ENCODE data around the gene GSDMA.

The GSDMA gene, protein sequence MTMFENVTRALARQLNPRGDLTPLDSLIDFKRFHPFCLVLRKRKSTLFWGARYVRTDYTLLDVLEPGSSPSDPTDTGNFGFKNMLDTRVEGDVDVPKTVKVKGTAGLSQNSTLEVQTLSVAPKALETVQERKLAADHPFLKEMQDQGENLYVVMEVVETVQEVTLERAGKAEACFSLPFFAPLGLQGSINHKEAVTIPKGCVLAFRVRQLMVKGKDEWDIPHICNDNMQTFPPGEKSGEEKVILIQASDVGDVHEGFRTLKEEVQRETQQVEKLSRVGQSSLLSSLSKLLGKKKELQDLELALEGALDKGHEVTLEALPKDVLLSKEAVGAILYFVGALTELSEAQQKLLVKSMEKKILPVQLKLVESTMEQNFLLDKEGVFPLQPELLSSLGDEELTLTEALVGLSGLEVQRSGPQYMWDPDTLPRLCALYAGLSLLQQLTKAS
- 0.18 to 1.1 (median 0.96) reads per million in 3 experiments for total RNA-seq

DNA sequence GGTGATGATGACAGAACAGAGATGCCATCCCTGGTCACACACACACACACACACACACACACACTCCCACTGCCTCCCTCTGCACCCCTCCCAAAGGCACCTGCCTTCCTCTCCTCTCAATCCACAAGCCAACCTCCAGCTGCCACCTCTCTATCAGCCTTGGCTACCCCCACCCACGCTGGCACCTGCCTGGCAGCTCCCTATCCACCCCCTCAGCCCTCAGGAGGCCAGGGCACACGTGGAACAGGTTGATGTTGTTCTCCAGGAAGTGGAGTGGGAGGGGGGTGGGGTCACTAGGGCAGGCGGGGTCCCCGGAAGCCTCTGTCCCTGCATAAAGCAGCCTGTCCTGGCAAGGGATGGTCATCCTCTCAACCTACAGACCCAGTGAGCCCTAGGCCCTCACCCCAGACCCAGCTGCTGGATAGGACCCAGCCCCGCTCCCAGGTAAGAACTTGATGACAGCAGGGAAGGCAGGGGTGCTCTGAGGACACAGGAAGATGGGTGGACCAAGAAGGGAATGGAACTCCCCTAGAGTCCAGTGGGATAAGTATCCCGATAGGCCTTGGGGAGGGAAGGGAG, at the start of gene GSDMA:
TSS of gene GSDMA (plus strand) at position 363 of the 579 bp plus-strand sequence. CDS start 2,684 bp downstream, outside the sequence.
- DNase-seq: no peak

DNA sequence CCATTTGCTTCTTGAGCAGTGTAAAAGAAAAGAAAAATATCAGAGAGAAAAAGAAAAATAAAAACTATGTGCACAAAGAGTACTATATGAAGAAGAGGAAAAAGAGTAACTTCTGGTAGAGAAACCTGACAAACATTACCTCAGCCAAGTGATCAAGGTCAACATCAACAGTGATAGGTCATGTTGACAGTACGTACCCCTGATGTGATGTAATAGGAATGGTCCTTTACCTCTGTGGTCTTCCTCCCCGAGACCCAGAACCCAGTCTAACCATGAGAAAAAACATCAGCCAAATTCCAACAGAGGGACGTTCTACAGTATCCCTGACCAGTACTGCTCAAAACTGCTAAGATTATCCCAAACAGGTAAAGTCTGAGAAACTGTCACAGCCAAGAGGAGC, 48.8 kb upstream of the GSDMA start:
- no peak for DNase-seq

DNA sequence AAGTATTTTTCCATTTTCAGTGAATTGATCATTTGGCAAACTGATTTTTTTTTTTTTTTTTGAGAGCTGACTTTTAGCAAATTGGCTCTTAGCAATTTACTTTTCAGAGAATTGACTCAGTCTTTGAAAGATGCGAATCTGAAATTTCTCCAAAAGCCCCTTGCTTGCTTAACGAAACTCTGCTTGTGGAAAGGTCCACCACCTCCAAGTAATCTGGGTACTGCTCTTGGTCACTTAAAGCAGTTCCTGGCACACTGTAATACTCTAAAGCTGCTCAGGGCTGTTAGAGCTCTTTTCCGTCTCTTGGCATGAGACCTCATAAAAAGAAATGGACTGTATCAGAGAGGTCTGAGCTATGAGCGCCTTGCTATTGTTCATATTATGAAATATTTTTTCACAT, 47.2 kb upstream of the GSDMA start:
- DNase-seq: no peak

DNA sequence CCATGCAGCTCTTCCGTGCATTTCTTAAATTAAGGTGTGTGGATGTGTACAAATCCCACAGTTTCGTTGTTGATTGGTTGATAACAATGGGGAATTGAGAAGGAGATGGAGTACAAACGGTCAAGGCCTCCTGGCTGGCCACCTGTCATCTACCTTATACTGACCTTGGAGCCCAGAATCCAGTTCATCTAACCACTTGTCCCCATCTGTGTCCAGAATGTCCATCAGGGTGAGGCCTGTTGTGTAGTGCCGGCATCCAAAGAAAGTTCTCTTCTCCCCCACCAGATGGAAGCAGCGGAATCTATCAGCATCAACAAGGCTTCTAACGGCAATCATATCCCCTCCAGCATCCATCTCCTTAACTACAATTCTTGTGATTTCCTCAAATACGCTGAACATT, 45.9 kb upstream of the GSDMA start:
- no peak for DNase-seq

DNA sequence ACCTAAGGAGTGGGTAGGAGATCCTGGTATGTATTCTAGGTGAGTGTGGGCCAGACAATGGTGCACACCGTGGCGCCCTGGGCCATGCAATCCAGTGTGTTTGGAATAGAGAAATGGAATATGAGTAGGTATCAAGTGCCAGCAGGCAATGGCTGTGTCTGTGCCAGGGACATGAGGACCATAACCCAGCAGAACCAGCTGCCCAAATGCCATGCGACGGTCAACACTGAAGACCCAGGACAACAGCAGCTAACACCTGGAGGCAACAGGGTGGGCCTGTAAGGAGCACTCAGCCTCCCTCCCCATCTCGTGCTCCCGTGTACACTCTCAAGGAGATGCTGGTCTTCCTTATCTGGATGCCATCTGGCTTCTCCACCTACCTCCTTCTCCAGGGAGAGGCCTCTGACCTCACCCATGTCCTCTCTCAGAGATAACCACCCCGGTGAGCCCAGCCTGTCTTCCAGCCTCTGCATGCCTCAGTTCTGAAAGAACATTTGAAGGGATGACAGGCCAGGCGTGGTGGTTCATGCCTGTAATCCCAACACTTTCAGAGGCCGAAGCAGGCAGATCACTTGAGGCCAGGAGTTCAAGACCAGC, 43.6 kb upstream of the GSDMA start:
- no peak for DNase-seq

DNA sequence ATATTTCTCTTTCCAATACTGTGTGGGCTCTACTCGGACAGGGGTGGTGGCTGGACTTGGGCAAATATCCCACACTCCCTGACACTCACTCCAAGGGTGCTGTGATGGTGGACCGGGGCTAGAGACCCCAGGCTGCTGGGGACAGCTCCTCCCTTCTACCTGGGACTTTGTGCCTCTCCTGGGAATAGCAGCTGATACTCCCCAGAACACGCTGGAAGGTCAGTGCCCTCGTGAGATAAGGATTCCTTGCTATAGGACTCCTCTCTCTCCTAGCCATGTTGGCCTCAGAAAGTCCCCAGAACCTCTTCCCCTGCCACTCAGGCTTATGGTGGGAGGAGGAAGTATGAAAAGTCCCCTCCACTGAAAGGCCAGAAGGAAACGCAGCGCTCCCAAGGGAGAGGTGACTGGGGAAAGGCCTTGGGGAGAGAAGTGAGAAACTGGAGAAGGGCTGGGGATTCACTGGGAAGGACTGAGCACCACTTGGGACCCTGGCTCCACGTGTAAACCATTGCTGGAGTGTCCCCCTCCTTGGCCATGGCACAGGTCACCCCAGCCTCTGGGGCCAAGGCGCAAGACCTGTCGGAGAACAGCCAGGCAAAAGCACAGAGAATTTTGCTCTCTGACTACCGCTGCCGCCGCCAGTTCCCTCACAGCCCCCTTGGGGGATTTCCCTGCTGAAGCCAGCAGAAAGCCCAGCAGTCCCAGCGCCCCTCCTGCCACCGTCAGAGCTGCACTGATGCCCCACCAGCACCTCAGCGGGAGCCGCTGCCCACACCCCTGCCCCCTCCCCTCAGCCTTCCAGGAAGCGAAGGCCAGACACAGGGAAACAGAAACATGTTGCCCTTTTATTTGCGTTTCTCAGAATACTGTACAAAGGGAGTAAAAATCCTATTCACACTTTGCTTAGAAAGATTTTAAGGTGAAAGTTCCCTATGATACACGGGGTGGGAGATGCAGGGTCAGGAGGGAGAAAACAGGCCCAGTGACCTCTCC, 42.3 kb upstream of the GSDMA start:
- DNase-seq: peak; percentile 27

DNA sequence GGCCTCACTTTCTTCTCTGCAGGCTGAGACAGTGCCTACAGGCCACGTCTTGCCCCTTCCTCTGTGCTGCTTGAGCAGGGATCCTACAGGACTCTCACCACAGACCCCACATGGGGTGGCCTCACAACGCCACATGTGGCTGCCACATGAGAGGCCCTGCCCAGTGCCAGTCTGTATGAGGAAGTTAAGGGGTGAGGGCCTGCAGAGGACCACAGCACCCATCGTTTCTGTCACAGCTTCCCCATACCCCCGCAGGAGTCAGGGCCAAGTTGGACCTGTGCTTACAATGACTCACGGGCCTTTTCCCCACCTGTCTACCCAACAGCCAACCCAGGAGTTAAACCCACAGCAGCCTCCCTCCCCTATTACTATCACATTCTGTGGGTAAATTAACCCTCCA, 41.5 kb upstream of the GSDMA start:
- DNase-seq: no peak

DNA sequence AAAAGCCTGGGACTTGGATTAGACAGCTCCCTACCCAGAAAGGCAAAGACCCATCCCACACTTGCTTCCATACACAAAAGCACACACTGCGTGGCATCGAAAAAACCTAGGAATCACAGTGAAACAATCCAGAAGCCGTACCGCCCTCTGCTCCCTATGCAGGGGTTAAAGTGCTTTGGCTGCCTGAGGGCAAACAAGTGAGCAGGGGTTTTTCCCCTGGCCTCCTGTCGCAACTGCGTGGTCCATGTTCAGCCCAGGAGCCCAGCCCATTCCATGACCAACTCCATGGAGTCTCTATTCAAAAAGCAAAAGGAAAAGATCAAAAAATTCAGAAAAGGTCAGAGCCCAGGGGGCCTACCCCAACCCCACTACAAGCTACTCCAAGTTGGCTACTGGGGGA, 40.8 kb upstream of the GSDMA start:
- no peak for DNase-seq

DNA sequence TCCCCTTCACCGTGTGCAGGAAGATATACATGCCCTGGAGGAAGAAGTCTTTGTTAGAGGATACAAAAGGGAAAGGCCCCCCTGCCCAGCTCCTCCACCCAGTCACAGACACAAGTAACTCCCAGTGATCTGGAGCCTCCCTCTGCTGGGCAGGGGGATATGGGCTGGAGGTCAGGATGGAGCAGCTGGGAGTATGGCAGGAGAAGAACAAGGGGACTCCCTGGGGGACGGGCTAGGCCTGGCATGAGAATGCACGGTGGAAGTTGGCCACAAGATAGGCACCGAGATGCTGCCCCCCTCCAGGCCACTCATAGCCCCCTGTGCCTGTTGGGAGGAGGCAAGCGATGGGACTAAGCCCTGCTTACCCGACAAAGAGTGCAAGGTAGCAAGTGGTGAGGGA, 39.6 kb upstream of the GSDMA start:
- DNase-seq: no peak

DNA sequence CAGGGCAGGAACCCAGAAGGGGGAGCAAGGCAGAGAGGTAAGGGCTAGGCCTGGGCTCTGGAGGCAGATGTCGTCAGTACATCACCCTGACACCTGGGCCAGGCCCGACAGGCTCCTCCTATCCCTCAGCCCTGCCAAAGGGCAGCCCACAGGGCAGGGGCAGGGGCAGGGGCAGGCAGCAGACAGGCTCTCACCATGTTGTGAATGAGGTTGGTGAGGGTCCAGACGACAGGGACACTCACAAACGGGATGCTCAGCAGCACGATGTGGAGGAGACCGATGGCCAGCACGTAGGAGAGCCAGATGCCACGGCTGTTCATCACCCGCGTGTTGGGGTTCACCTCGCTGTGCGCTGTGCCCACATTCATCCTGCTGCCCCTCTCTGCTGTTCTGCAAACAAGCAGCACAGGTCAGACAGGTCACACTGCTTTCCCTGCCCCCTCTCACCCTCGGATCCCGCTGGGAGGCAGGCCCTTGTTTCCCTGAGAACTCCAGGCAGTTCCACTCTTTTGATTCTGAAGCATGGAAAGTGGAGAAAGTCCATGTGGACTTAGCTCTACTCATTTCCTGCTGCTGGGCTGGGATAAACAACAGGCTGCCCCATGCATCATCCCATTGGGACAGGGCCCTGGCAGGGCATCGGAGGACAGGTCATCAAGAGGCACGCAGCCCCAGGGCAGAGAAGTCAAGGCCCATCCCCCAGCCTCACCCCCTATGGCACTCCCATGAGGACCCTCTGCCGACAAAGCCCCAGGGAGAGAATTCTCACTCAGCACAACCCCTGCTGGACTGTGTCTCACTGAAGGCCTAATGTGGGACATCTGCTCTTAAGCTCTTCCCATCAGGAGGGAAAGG, 38.7 kb upstream of the GSDMA start:
- no peak for DNase-seq

DNA sequence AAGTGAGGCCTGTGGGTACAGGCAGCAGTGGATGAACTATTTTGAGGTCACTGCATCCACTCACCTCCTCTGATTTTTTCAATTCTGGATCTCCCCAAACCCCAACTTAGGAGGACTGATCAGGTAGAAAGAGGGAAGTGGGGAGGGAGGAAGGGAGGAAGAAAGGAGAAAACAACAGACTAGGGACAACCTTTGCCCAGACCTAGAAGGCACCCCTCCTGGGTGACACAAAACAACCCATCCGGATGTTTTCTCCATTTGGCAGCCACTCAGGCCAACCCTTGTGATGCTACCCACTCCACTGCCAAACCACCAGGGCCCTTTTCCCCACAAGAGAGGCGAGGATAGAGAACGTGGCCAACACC, 38.1 kb upstream of the GSDMA start:
- no peak for DNase-seq

DNA sequence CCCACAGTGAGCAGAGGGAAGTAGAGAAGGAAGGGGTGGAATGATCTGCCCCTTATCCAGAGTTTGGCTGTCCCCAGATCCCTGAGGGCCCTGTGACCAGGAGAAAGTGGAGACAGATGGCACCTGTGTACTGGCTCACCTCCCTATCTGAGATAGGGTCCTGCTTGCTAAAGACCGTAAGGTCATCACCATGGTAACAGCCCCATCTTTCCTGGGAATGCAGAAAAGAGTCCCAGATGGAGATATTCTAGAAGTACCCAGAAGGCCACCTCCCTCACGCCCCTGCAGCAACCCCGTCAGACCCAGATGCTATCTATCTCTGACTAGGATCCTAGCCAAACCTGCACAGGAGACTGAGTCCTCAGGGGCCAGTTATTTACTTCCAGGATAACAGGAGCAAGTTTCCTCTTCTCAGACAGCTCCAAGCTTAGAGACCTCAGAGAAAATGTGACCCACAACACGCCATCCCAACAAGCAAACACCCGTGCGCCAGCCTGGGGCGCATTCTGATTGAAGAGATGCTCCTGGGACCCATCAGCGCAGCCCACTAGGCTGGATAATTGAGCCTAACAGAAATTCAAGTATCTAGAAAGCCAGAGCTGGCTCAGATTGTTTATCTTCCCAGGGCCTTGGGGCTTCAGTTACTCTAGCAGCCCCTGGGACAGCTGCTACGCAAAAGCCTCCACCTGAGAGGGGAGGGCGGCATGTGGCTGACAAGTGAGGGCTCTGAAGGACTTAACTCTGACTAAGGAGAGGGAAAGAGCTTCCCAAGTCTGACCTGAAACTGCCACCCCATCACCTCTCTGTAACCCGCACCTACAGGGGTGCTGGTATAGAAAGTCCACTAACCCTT, 37.3 kb upstream of the GSDMA start:
- no peak for DNase-seq

DNA sequence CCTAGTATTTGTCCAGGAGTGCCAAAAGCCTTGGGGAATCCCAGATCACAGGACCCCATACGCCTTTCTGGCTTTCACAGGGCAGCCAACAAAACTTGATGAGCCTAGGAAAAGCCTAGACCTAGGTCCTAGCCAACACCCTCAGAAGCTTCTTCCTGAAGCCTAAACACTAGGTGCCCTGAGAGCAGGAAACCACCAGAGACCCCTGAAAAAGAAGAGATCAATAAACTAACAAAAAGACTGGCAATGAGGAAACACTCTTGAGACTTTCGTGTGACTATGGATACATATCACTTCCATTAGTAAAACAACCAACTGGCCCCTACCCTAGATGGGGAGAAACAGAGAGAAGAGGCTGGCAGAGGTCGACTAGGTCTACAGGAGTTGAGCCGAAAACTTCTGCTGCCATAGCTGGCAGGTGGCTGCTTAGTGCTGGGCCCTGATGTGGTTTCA, 36.6 kb upstream of the GSDMA start:
- no peak for DNase-seq

DNA sequence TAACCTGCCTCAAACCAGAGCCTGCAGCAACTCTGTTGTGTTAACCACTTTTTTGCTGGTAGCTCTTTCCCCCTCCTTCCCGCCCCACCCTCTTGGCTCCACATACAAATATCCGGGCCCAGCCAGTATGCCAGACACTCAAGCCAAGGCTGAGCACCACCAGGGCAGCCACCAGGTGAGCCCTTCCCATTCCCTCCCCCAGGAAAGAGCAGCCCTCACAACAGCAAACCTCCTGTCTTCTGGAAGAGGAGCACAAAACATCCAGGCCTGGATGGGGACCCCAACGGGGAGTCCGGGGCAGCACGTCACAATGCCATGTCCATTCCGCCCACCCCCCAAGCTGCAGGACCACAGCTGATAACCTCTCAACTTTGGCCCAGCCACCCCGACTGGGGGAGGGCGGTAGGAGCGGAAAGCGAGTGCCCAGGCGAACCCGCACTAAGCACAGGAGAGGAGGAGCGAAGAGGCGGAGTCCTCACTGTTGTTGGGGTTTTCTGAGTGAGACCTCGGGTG, 36.2 kb upstream of the GSDMA start:
- DNase-seq: peak; percentile 57

DNA sequence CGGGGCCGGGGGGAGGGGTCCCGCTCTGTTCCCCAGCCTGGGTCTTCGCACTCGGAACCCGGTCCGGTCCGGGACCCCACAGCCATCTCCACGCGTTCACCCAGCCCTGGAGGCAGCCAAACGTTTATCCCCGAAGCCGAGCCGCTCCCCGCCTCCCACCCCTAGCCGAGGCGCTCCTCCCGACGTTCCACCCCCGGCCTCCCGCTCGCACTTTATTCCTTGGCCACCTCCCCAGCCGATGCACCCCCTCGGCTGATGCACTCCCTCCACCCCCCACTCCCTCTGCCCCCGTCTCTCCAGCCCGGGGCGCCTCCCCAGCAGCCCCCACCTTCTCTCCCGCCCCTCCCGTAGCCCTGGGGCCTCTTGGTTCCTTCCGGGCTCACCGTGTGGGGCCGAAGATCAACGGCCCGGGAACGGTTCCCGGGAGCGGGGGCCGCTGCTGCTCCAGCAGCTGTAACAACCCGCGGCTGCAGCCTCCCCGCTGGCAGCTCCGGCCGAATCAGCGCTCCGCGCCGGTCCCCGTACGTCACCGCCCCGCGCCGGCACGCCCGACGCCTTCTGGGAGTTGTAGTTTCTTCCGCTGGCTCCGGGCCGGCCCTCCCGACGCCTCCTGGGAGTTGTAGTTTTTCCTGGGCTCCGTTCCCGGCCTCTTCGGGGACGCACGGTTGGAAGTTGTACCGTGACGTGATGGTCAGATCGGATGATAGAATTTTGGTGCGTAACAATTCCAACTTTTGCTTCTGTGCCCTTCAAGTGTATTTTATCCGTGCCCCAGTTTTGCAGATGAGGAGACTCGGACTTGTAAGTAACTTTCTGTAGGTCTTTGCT, 35.5 kb upstream of the GSDMA start, which contains the start of the genes LRRC3C and ORMDL3:
TSS of gene LRRC3C (plus strand) at position 632 of the 828 bp plus-strand sequence. CDS start 13,792 bp downstream, outside the sequence.
TSS of gene ORMDL3 (minus strand) at position 501 of the 828 bp plus-strand sequence. CDS start 3,398 bp downstream, outside the sequence.
- peak; percentile 88 for DNase-seq

DNA sequence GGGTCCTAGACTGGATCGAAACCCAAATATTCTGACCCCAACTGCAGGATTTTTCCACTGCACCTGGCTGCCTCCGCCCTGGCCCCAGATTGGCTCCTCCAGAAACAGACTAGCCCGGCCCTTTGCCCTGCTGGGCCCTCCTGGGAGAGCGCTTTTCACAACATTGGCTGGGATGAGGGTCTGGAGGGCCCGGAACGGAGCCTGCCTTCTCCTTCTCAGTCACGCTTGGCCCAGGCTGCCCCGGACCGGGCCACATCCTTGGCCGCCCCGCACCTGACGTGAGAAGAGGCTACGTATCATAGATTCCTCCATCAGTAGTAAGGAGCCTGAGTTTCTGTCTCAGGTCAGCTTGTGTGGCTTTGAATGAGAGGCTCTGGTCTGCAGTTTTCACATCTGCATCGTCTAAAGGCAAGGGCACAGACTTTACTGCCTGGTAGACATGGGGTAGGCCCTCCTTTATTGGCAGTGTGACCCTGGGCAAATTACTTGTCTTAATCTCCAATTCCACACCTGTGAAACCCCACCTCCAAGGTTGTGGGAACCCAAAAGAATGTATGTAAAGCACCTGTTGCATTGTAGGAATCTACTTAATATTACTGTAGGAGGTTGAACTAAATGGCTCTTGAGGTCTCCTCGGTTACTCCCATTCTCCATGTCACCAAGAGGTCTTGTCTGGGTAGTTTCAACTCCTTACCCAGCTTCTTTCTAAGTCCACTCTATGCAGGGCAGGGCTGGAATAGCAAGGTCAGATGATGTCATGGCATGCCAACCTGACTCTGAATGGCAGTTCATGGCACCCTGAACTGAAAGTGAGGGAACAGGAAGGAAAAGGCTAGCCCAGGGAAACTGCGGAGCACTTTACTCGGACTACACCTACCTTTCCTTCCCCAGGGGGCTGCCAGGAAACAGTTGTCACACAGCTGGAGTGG, 34.6 kb upstream of the GSDMA start:
- no peak for DNase-seq

DNA sequence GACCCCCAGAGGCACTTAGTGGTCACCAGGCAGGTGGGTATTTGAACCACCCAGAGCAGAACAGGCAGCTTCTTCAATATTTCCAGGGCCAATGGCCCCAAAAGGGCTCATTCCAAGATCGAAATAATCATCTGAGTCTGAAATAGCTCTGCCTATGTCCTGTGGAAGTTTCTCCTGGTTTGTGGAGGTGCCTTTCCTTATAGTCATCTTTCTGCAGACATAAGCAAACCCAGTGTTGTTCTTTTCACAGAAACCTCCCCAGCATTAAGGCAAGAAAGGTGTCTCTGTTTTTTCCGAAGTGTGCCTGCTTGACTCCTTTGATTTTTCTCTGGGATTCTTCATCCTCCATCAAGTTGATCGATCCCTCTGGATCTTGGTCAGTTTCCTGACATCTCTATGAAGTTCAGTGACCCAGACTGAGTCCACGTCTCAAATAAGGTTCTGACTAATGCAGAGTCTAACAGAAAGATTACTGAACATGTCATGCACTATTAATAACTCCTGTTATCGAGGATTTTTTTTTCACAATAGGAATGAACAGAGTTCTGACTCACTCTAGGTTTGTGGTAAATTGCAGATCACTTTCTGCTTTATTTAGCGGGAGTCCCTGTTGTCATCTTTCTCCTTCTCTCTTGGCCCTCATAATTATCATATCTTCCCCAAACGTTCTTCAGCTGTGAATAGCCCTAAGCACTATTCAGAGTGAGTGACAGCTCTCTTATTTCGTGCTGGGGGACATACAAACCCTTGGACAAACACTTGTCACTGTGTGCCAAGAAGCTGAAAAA, 33.8 kb upstream of the GSDMA start:
- DNase-seq: no peak
